Hepatocyte (in vitro differentiated cells): Measurements from ENCODE around the gene SOBP.

Experiments used
- EZH2phosphoT487 ChIP-seq: fragments of 200-600 bp; sonication (generic); IDR thresholded peaks from one replicate; pipeline ENCODE4 v1.6.1; 2018; ENCODE audit warnings: antibody characterized with exemption, mild to moderate bottlenecking, low read depth, moderate library complexity; ENCODE audit not compliant: unreplicated experiment, severe bottlenecking
- TF ChIP-seq, protein P1 (sequence below): fragments of 200-600 bp; sonication (generic); IDR thresholded peaks from 2 replicates; pipeline ENCODE4 v1.5.1; 2016; ENCODE audit warnings: antibody characterized with exemption, mild to moderate bottlenecking; ENCODE audit not compliant: poor library complexity

DNA sequence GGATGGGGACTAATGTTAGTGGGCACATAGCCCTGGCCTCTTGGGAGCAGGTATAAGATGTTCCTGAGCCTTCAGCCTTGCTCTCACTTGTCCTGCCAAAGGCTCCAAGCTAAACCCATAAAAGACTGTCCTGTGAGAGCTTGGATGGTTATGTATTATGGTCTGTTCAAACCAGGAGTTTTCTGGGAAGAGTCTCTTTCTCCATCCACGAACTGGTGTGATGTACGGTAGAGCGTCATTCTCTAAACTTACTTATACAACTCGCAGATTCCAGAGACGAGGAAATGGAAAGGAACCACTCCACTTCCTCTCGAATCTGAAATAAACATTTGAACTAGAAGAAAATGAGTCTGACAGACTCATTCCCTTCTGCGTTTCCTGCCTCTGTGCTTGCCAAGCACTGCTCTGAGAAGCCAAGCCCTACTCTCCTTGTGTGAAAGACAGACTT, 5.3 kb downstream of the SOBP start:
- TF ChIP-seq, protein P1, sequence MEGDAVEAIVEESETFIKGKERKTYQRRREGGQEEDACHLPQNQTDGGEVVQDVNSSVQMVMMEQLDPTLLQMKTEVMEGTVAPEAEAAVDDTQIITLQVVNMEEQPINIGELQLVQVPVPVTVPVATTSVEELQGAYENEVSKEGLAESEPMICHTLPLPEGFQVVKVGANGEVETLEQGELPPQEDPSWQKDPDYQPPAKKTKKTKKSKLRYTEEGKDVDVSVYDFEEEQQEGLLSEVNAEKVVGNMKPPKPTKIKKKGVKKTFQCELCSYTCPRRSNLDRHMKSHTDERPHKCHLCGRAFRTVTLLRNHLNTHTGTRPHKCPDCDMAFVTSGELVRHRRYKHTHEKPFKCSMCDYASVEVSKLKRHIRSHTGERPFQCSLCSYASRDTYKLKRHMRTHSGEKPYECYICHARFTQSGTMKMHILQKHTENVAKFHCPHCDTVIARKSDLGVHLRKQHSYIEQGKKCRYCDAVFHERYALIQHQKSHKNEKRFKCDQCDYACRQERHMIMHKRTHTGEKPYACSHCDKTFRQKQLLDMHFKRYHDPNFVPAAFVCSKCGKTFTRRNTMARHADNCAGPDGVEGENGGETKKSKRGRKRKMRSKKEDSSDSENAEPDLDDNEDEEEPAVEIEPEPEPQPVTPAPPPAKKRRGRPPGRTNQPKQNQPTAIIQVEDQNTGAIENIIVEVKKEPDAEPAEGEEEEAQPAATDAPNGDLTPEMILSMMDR, result no peak
- no peak for TF ChIP-seq EZH2phosphoT487
